Tibial nerve (tissue), 4 donors: ENCODE results near the gene ZNF835.

Experiments used
- EP300 ChIP-seq, 2 donors: sonication (generic); formaldehyde crosslinking; IDR thresholded peaks; one replicate each; pipeline ENCODE4 v1.6.1; 2017; ENCODE audit warnings: antibody characterized with exemption in 2 of 2, mild to moderate bottlenecking in 1 of 2
- TF ChIP-seq, protein P1 (sequence below), 5 experiments: fragments of 200-600 bp in 3 of 5; fragments of 450-650 bp in 2 of 5; sonication (generic) in 3 of 5; IDR thresholded peaks; one replicate each; pipeline ENCODE4 v1.5.1; 2016 to 2019; ENCODE audit warnings: antibody characterized with exemption in 5 of 5, mild to moderate bottlenecking in 3 of 5, moderate library complexity in 2 of 5

DNA sequence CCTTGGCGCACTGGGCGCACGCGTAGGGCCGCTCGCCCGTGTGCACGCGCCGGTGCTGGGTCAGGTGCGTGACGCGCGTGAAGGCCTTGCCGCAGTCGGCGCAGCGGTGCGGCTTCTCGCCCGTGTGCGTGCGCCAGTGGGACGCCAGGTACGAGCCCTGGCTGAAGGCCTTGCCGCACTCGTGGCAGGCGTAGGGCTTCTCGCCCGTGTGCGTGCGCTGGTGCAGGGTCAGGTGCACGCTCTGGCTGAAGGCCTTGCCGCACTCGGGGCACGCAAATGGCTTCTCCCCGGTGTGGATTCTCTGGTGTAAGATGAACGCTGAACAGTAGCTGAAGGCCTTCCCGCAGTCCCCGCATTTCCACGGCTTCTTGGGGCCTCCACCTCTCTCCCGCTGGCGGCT is 7.0 kb downstream of the ZNF835 start:
- TF ChIP-seq, protein P1, sequence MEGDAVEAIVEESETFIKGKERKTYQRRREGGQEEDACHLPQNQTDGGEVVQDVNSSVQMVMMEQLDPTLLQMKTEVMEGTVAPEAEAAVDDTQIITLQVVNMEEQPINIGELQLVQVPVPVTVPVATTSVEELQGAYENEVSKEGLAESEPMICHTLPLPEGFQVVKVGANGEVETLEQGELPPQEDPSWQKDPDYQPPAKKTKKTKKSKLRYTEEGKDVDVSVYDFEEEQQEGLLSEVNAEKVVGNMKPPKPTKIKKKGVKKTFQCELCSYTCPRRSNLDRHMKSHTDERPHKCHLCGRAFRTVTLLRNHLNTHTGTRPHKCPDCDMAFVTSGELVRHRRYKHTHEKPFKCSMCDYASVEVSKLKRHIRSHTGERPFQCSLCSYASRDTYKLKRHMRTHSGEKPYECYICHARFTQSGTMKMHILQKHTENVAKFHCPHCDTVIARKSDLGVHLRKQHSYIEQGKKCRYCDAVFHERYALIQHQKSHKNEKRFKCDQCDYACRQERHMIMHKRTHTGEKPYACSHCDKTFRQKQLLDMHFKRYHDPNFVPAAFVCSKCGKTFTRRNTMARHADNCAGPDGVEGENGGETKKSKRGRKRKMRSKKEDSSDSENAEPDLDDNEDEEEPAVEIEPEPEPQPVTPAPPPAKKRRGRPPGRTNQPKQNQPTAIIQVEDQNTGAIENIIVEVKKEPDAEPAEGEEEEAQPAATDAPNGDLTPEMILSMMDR (IDR thresholded peaks at IDR 0.05) = no peak
- no peak for TF ChIP-seq EP300 (IDR thresholded peaks at IDR 0.05)
